GM12872 (cell line): Measurements from ENCODE around the gene ULK4.

Experiments
- CTCF ChIP-seq: IDR thresholded peaks from 3 replicates; pipeline ENCODE4 v1.5.1; 2011; ENCODE audit warnings: low read depth, mild to moderate bottlenecking, low read length, moderate library complexity; ENCODE audit not compliant: insufficient read depth

ULK4 gene

GRCh38 chr3:41223691-41224090 is 738.2 kb downstream of the ULK4 start:
- no peak for TF ChIP-seq CTCF

- TF ChIP-seq CTCF = no peak
These were observed 738.8 kb downstream of the ULK4 start for GRCh38 chr3:41223078-41223477.

- TF ChIP-seq CTCF = no peak
These were observed 739.4 kb downstream of the ULK4 start for GRCh38 chr3:41222501-41222900.

GRCh38 chr3:41222012-41222411 is 739.9 kb downstream of the ULK4 start:
- no peak for TF ChIP-seq CTCF

GRCh38 chr3:41220906-41221677 is 740.8 kb downstream of the ULK4 start:
- TF ChIP-seq CTCF = no peak

GRCh38 chr3:41219424-41219823 is 742.5 kb downstream of the ULK4 start:
- TF ChIP-seq CTCF = no peak

GRCh38 chr3:41216993-41217392 is 744.9 kb downstream of the ULK4 start:
- TF ChIP-seq CTCF = no peak
